Neural cell (in vitro differentiated cells): ENCODE results near the gene GAN. TPM values are rescaled to one million over a fixed set of nuclear protein-coding genes. Genes with fewer than 3 reads are reported as not detected.

Experiments used
- H2AFZ ChIP-seq: fragments of 200-600, 300-800 bp; sonication (generic), shearing (Covaris generic); 2 replicates; pipeline ENCODE4 v1.6.0; 2014; ENCODE audit warnings: low read depth, mild to moderate bottlenecking, antibody characterized with exemption, low read length, moderate library complexity
- H3F3A ChIP-seq: fragments of 200-600 bp; shearing (Covaris generic); 2 replicates; pipeline ENCODE4 v1.6.1; 2016; ENCODE audit warnings: mild to moderate bottlenecking, moderate library complexity, mixed read lengths, antibody characterized with exemption, low read length; ENCODE audit not compliant: insufficient read depth, poor library complexity, severe bottlenecking
- H3K27ac ChIP-seq: fragments of 200-600, 300-800 bp; sonication (generic), shearing (Covaris generic); 2 replicates; pipeline ENCODE4 v1.5.1; 2014; ENCODE audit warnings: mild to moderate bottlenecking, low read length, moderate library complexity
- H3K27me3 ChIP-seq: fragments of 300-800, 200-600 bp; sonication (generic), shearing (Covaris generic); 2 replicates; pipeline ENCODE4 v1.6.0; 2014; ENCODE audit warnings: mild to moderate bottlenecking, low read depth, low read length, moderate library complexity; ENCODE audit not compliant: insufficient read depth
- H3K36me3 ChIP-seq: fragments of 300-800, 200-600 bp; sonication (generic), shearing (Covaris generic); 2 replicates; pipeline ENCODE4 v1.5.1; 2014; ENCODE audit warnings: mild to moderate bottlenecking, antibody characterized with exemption, low read length, moderate library complexity; ENCODE audit not compliant: insufficient read depth
- H3K4me2 ChIP-seq: fragments of 300-800, 200-600 bp; sonication (generic), shearing (Covaris generic); 2 replicates; pipeline ENCODE4 v1.6.0; 2014; ENCODE audit warnings: mild to moderate bottlenecking, low read length
- H3K4me3 ChIP-seq: fragments of 300-800, 200-600 bp; sonication (generic), shearing (Covaris generic); 2 replicates; pipeline ENCODE4 v1.5.1; 2014; ENCODE audit warnings: mild to moderate bottlenecking, low read length, moderate library complexity
- H3K79me2 ChIP-seq: fragments of 200-600 bp; shearing (Covaris generic); replicated peaks from 2 replicates; pipeline ENCODE4 v1.6.0; 2014; ENCODE audit warnings: mild to moderate bottlenecking, low read length, moderate library complexity; ENCODE audit not compliant: insufficient read depth
- H3K9ac ChIP-seq: fragments of 300-800, 200-600 bp; sonication (generic), shearing (Covaris generic); 2 replicates; pipeline ENCODE4 v1.6.1; 2016; ENCODE audit warnings: mild to moderate bottlenecking, low read length, mixed read lengths
- H3K9me2 ChIP-seq: fragments of 200-600 bp; shearing (Covaris generic); 2 replicates; pipeline ENCODE4 v1.6.1; 2016; ENCODE audit warnings: mild to moderate bottlenecking, low read length, mixed read lengths; ENCODE audit not compliant: insufficient read depth
- H3K9me3 ChIP-seq: fragments of 200-600, 300-800 bp; sonication (generic), shearing (Covaris generic); 2 replicates; pipeline ENCODE4 v1.6.1; 2016; ENCODE audit warnings: mild to moderate bottlenecking, mixed run types, low read length, moderate library complexity, mixed read lengths
- H4K20me1 ChIP-seq: fragments of 200-600 bp; shearing (Covaris generic); 2 replicates; pipeline ENCODE4 v1.6.1; 2016; ENCODE audit warnings: mild to moderate bottlenecking, mixed run types; ENCODE audit not compliant: insufficient read depth
- CTCF ChIP-seq: fragments of 450-650 bp; IDR thresholded peaks from 2 replicates; pipeline ENCODE4 v1.5.1; 2014; ENCODE audit warnings: antibody characterized with exemption, mild to moderate bottlenecking, moderate library complexity; ENCODE audit not compliant: poor library complexity, severe bottlenecking
- EP300 ChIP-seq: fragments of 450-650 bp; conservative IDR thresholded peaks from 2 replicates; pipeline ENCODE4 v1.6.1; 2014; ENCODE audit warnings: antibody characterized with exemption, mild to moderate bottlenecking, moderate library complexity; ENCODE audit not compliant: poor library complexity, severe bottlenecking
- EZH2 ChIP-seq: fragments of 200-600, 300-800 bp; shearing (Covaris generic), sonication (generic); IDR thresholded peaks from 2 replicates; pipeline ENCODE4 v1.6.1; 2014; ENCODE audit warnings: antibody characterized with exemption, low read length, borderline replicate concordance, mild to moderate bottlenecking; ENCODE audit not compliant: insufficient read depth, poor library complexity, severe bottlenecking
- MXI1 ChIP-seq: fragments of 450-650 bp; conservative IDR thresholded peaks from 2 replicates; pipeline ENCODE4 v1.6.1; 2014; ENCODE audit warnings: antibody characterized with exemption, mild to moderate bottlenecking; ENCODE audit not compliant: poor library complexity, severe bottlenecking
- POLR2AphosphoS5 ChIP-seq: IDR thresholded peaks from 2 replicates; pipeline ENCODE4 v1.6.1; 2012
- RAD21 ChIP-seq: fragments of 450-650 bp; conservative IDR thresholded peaks from 2 replicates; pipeline ENCODE4 v1.6.1; 2014; ENCODE audit warnings: antibody characterized with exemption, mild to moderate bottlenecking, moderate library complexity
- REST ChIP-seq: IDR thresholded peaks from 2 replicates; pipeline ENCODE4 v1.6.1; 2012; ENCODE audit warnings: borderline replicate concordance
- SMC3 ChIP-seq: fragments of 450-650 bp; conservative IDR thresholded peaks from 2 replicates; pipeline ENCODE4 v1.6.1; 2014; ENCODE audit warnings: antibody characterized with exemption, mild to moderate bottlenecking, moderate library complexity; ENCODE audit not compliant: poor library complexity
- TAF1 ChIP-seq: IDR thresholded peaks from 2 replicates; pipeline ENCODE4 v1.6.1; 2012; ENCODE audit warnings: low read depth
- polyA plus RNA-seq: library from polyadenylated mRNA; depleted of rRNA; stranded (reverse); fragments of >200 nt; gene quantifications from 2 replicates; pipeline ENCODE4 v1.2.3, GENCODE V29; 2014

Gene GAN
- polyA plus RNA-seq, 1 donor from 2014 or later = 9.1 TPM

- Histone ChIP-seq H3F3A (no peaks in the 10 kb centered on the region), H3K9me2 (no peaks in the 10 kb centered on the region), H3K9ac (no peak overlapping the region), H3K4me2 (no peak overlapping the region), H3K4me3 (no peak overlapping the region), H3K36me3 (no peaks in the 10 kb centered on the region), H3K9me3 (no peaks in the 10 kb centered on the region), H3K27me3 (no peaks in the 10 kb centered on the region), H4K20me1 (no peaks in the 10 kb centered on the region), H3K79me2 (no peaks in the 10 kb centered on the region), H2AFZ (no peak overlapping the region), H3K27ac (no peak overlapping the region)
- TF ChIP-seq POLR2AphosphoS5 (no peak), REST (no peak)
Observed at GRCh38 chr16:81374550-81374949, 59.8 kb downstream of the GAN start.

- H3K9me3 ChIP-seq = no peaks in the 10 kb centered on the region
- H3K79me2 ChIP-seq = no peaks in the 10 kb centered on the region
- H3K4me3 ChIP-seq = no peak overlapping the region
- H3F3A ChIP-seq = no peaks in the 10 kb centered on the region
- TF ChIP-seq EZH2 = no peak
- no peak for TF ChIP-seq TAF1
- TF ChIP-seq EP300 = no peak
- no peak for TF ChIP-seq SMC3
- no peak for TF ChIP-seq RAD21
- no peak for TF ChIP-seq POLR2AphosphoS5
- H3K9me2 ChIP-seq = no peaks in the 10 kb centered on the region
- no peak overlapping the region for H2AFZ ChIP-seq
- no peaks in the 10 kb centered on the region for H3K36me3 ChIP-seq
- H3K9ac ChIP-seq = no peak overlapping the region
- H3K27ac ChIP-seq = no peak overlapping the region
- H3K4me2 ChIP-seq = no peak overlapping the region
- no peaks in the 10 kb centered on the region for H4K20me1 ChIP-seq
- no peaks in the 10 kb centered on the region for H3K27me3 ChIP-seq
Observed at GRCh38 chr16:81376880-81377279, 62.1 kb downstream of the GAN start.

GRCh38 chr16:81378049-81378448, 63.3 kb downstream of the GAN start:
- Histone ChIP-seq H3K9me2 (no peaks in the 10 kb centered on the region), H3K79me2 (no peaks in the 10 kb centered on the region), H3K9ac (no peak overlapping the region), H3K9me3 (no peaks in the 10 kb centered on the region), H3K27me3 (no peaks in the 10 kb centered on the region), H3K27ac (no peak overlapping the region), H3K36me3 (no peaks in the 10 kb centered on the region), H2AFZ (no peak overlapping the region), H3F3A (no peaks in the 10 kb centered on the region), H3K4me2 (no peak overlapping the region), H4K20me1 (no peaks in the 10 kb centered on the region), H3K4me3 (no peak overlapping the region)
- TF ChIP-seq MXI1 (no peak), EP300 (no peak), RAD21 (no peak), CTCF (no peak), SMC3 (no peak), TAF1 (no peak), REST (no peak), EZH2 (no peak), POLR2AphosphoS5 (no peak)
